Thoracic aorta (tissue), 2 donors: ENCODE measurements around the gene DLGAP1. TPM values are rescaled to one million over a fixed set of nuclear protein-coding genes. Genes with fewer than 3 reads are reported as not detected.
A peak's percentile ranks its signal among the peaks of the same experiment; 100 is the strongest.

Experiments used
- ATAC-seq: fragments of 150-250 bp; one replicate; pipeline ENCODE4 v1.8.0; 2017; ENCODE audit warnings: low read depth; ENCODE audit not compliant: insufficient number of reproducible peaks, low FRiP score
- DNase-seq: peaks from one replicate; pipeline ENCODE4 v3.0.0-alpha.2; 2020; ENCODE audit warnings: low spot score
- H3K27ac ChIP-seq, 2 donors: fragments of 200-600 bp; sonication (generic); 1 replicate in 1 of 2; 2 replicates in 1 of 2; pipeline ENCODE4 v1.5.1; 2016; ENCODE audit warnings: mild to moderate bottlenecking in 2 of 2, moderate library complexity in 2 of 2
- H3K27me3 ChIP-seq: fragments of 200-600 bp; sonication (generic); replicated peaks from 2 replicates; pipeline ENCODE4 v1.6.0; 2016; ENCODE audit warnings: mild to moderate bottlenecking; ENCODE audit not compliant: insufficient read depth
- H3K36me3 ChIP-seq: fragments of 200-600 bp; sonication (generic); one replicate; pipeline ENCODE4 v1.5.1; 2016
- H3K4me1 ChIP-seq, 2 donors: fragments of 200-600 bp; sonication (generic); 1 replicate in 1 of 2; 2 replicates in 1 of 2; pipeline versions ENCODE4 v1.5.1 to v1.6.0; 2016; ENCODE audit warnings: low read depth in 2 of 2, mild to moderate bottlenecking in 1 of 2; ENCODE audit not compliant: control insufficient read depth in 1 of 2
- H3K4me3 ChIP-seq: fragments of 200-600 bp; sonication (generic); 2 replicates; pipeline ENCODE4 v1.5.1; 2016; ENCODE audit warnings: mild to moderate bottlenecking
- H3K9me3 ChIP-seq: fragments of 200-600 bp; sonication (generic); 2 replicates; pipeline ENCODE4 v1.5.1; 2016
- CTCF ChIP-seq: fragments of 200-600 bp; sonication (generic); IDR thresholded peaks from one replicate; pipeline ENCODE4 v1.5.1; 2019; ENCODE audit warnings: antibody characterized with exemption
- total RNA-seq, 2 donors: library from RNA; depleted of rRNA; stranded (reverse); fragments of >200 nt; gene quantifications; one replicate each; pipeline versions ENCODE4 v1.1.0 to v1.2.3, GENCODE V29; 2016

The DLGAP1 gene
- total RNA-seq, 2 donors from 2014 or later, result 7.3 to 19.0 TPM

GRCh38 chr18:3757361-3757760 lies 697.7 kb downstream of the DLGAP1 start:
- Histone ChIP-seq H3K4me1 (no peaks in the 10 kb centered on the region), H3K9me3 (peaks cover 8% of the 10 kb centered on the region), H3K36me3 (no peaks in the 10 kb centered on the region), H3K27ac (no peak overlapping the region), H3K27me3 (no peaks in the 10 kb centered on the region), H3K4me3 (no peak overlapping the region)
- DNase-seq, result no peak
- no peak for TF ChIP-seq CTCF
- no peak for ATAC-seq

- Histone ChIP-seq H3K36me3 (no peaks in the 10 kb centered on the region), H3K27ac (no peak overlapping the region), H3K4me1 (peaks cover 0 to 3% of the 10 kb centered on the region in 2 donors), H3K27me3 (no peaks in the 10 kb centered on the region), H3K9me3 (peaks cover 8% of the 10 kb centered on the region), H3K4me3 (no peak overlapping the region)
- no peak for TF ChIP-seq CTCF
- DNase-seq (no peak), ATAC-seq (no peak)
Observed at GRCh38 chr18:3753106-3753505, 702.0 kb downstream of the DLGAP1 start.

- ATAC-seq, result no peak
- no peak overlapping the region for H3K27ac ChIP-seq
Observed at GRCh38 chr18:3748086-3748485, 707.0 kb downstream of the DLGAP1 start.

GRCh38 chr18:3747176-3747973 lies 707.7 kb downstream of the DLGAP1 start:
- H3K9me3 ChIP-seq, result no peaks in the 10 kb centered on the region
- DNase-seq (peak; percentile 25), ATAC-seq (peak; percentile 62)
- no peaks in the 10 kb centered on the region for H3K27me3 ChIP-seq
- TF ChIP-seq CTCF, result no peak
- no peaks in the 10 kb centered on the region for H3K36me3 ChIP-seq
- no peak overlapping the region for H3K27ac ChIP-seq
- peaks cover 3 to 14% of the 10 kb centered on the region in 2 donors for H3K4me1 ChIP-seq
- peak overlapping the region; percentile 58 for H3K4me3 ChIP-seq

More at GRCh38 chr18:3748086-3748485, 707.0 kb downstream of the DLGAP1 start:
- no peak for DNase-seq
- Histone ChIP-seq H3K36me3 (no peaks in the 10 kb centered on the region), H3K4me1 (peaks cover 3 to 14% of the 10 kb centered on the region in 2 donors), H3K9me3 (no peaks in the 10 kb centered on the region), H3K4me3 (no peak overlapping the region), H3K27me3 (no peaks in the 10 kb centered on the region)
- no peak for TF ChIP-seq CTCF

GRCh38 chr18:3742541-3742940 lies 712.6 kb downstream of the DLGAP1 start:
- H3K4me3 ChIP-seq, result no peak overlapping the region
- no peak for TF ChIP-seq CTCF
- no peak for ATAC-seq

More at GRCh38 chr18:3742541-3742940, 712.6 kb downstream of the DLGAP1 start:
- Histone ChIP-seq H3K36me3 (no peaks in the 10 kb centered on the region), H3K27me3 (no peaks in the 10 kb centered on the region), H3K9me3 (no peaks in the 10 kb centered on the region), H3K27ac (no peak overlapping the region), H3K4me1 (peaks cover 3 to 5% of the 10 kb centered on the region in 2 donors)
- no peak for DNase-seq
